ENCODE data around the gene NET1.

DNA sequence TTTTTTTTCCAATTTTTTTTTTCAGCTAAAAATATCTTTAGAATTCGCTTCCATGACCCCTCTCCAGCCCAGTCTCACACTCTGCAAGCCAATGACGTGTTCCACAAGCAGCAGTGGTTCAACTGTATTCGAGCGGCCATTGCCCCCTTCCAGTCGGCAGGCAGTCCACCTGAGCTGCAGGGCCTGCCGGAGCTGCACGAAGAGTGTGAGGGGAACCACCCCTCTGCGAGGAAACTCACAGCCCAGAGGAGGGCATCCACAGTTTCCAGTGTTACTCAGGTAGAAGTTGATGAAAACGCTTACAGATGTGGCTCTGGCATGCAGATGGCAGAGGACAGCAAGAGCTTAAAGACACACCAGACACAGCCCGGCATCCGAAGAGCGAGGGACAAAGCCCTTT lies 44.2 kb downstream of the NET1 start:
- TF ChIP-seq POLR2A (IDR thresholded peaks at IDR 0.05; ENCODE audit: low read depth, low read length) (no peak), POLR2AphosphoS5 (IDR thresholded peaks at IDR 0.05; ENCODE audit: insufficient read depth, low read depth, low read length) (no peak), CTCF (IDR thresholded peaks at IDR 0.05; ENCODE audit: extremely low read depth in 1 of 2, insufficient read depth in 1 of 2, low read depth in 1 of 2, low read length in 2 of 2) (no peak), FOS (IDR thresholded peaks at IDR 0.05; ENCODE audit: borderline replicate concordance, insufficient read depth, low read length) (no peak)
